ENCODE data around the gene ZBTB14.

The ZBTB14 gene

GRCh38 chr18:5298156-5298852, 2.8 kb upstream of the ZBTB14 start:
- Mint-ChIP-seq H3K36me3 (ENCODE audit: low read depth) (peaks cover 5% of the 10 kb centered on the region), H3K27ac (peak overlapping the region; percentile 37), H3K27me3 (peaks cover 10% of the 10 kb centered on the region), H3K4me3 (no peak overlapping the region), H3K9me3 (peaks cover 3% of the 10 kb centered on the region), H3K4me1 (peaks cover 23% of the 10 kb centered on the region)
- no peak for DNase-seq
- ATAC-seq: no peak

GRCh38 chr18:5297597-5297996, 2.1 kb upstream of the ZBTB14 start:
- no peak for DNase-seq
- H3K27me3 Mint-ChIP-seq: peaks cover 6% of the 10 kb centered on the region
- H3K9me3 Mint-ChIP-seq: peaks cover 3% of the 10 kb centered on the region
- H3K4me1 Mint-ChIP-seq: peaks cover 30% of the 10 kb centered on the region
- no peak for ATAC-seq
- peaks cover 12% of the 10 kb centered on the region for H3K36me3 Mint-ChIP-seq (ENCODE audit: low read depth)
- H3K4me3 Mint-ChIP-seq: no peak overlapping the region
- peak overlapping the region; percentile 37 for H3K27ac Mint-ChIP-seq

- Mint-ChIP-seq H3K27me3 (peaks cover 6% of the 10 kb centered on the region), H3K4me3 (peak overlapping the region; percentile 92), H3K36me3 (ENCODE audit: low read depth) (peaks cover 18% of the 10 kb centered on the region), H3K27ac (peak overlapping the region; percentile 99), H3K9me3 (peaks cover 3% of the 10 kb centered on the region), H3K4me1 (peaks cover 34% of the 10 kb centered on the region)
- DNase-seq: peak; percentile 74
- peak; percentile 16 for ATAC-seq
Observed at GRCh38 chr18:5296706-5297320, 1.3 kb upstream of the ZBTB14 start.

GRCh38 chr18:5295981-5296705, 617 bp upstream of the ZBTB14 start:
- H3K36me3 Mint-ChIP-seq (ENCODE audit: low read depth): peaks cover 25% of the 10 kb centered on the region
- peak overlapping the region; percentile 92 for H3K4me3 Mint-ChIP-seq
- H3K27me3 Mint-ChIP-seq: peaks cover 2% of the 10 kb centered on the region
- H3K27ac Mint-ChIP-seq: peak overlapping the region; percentile 99
- ATAC-seq (peak; percentile 73), DNase-seq (peak; percentile 94)
- H3K9me3 Mint-ChIP-seq: peaks cover 3% of the 10 kb centered on the region
- H3K4me1 Mint-ChIP-seq: peaks cover 34% of the 10 kb centered on the region

GRCh38 chr18:5294457-5295230, 882 bp downstream of the ZBTB14 start:
- peak; percentile 22 for ATAC-seq
- H3K4me1 Mint-ChIP-seq: peaks cover 38% of the 10 kb centered on the region

GRCh38 chr18:5294113-5294456, 1.4 kb downstream of the ZBTB14 start:
- ATAC-seq (no peak), DNase-seq (no peak)
- Mint-ChIP-seq H3K36me3 (ENCODE audit: low read depth) (peaks cover 37% of the 10 kb centered on the region), H3K9me3 (peaks cover 3% of the 10 kb centered on the region), H3K4me3 (peak overlapping the region; percentile 83), H3K4me1 (peaks cover 38% of the 10 kb centered on the region), H3K27me3 (no peaks in the 10 kb centered on the region), H3K27ac (peak overlapping the region; percentile 86)

More at GRCh38 chr18:5294457-5295230, 882 bp downstream of the ZBTB14 start:
- peaks cover 3% of the 10 kb centered on the region for H3K9me3 Mint-ChIP-seq
- peak; percentile 54 for DNase-seq
- peak overlapping the region; percentile 86 for H3K27ac Mint-ChIP-seq
- H3K4me3 Mint-ChIP-seq: peak overlapping the region; percentile 83
- no peaks in the 10 kb centered on the region for H3K27me3 Mint-ChIP-seq
- peaks cover 37% of the 10 kb centered on the region for H3K36me3 Mint-ChIP-seq (ENCODE audit: low read depth)

- H3K9me3 Mint-ChIP-seq: no peaks in the 10 kb centered on the region
- H3K4me3 Mint-ChIP-seq: no peak overlapping the region
- peaks cover 41% of the 10 kb centered on the region for H3K4me1 Mint-ChIP-seq
- no peak for DNase-seq
- peaks cover 50% of the 10 kb centered on the region for H3K36me3 Mint-ChIP-seq (ENCODE audit: low read depth)
- H3K27ac Mint-ChIP-seq: no peak overlapping the region
- no peaks in the 10 kb centered on the region for H3K27me3 Mint-ChIP-seq
- ATAC-seq: no peak
Observed at GRCh38 chr18:5288517-5288935, 7.0 kb downstream of the ZBTB14 start.

- H3K27me3 Mint-ChIP-seq: no peaks in the 10 kb centered on the region
- ATAC-seq: no peak
- peaks cover 2% of the 10 kb centered on the region for H3K9me3 Mint-ChIP-seq
- H3K4me3 Mint-ChIP-seq: no peak overlapping the region
- H3K27ac Mint-ChIP-seq: no peak overlapping the region
- peaks cover 41% of the 10 kb centered on the region for H3K4me1 Mint-ChIP-seq
- H3K36me3 Mint-ChIP-seq (ENCODE audit: low read depth): peaks cover 46% of the 10 kb centered on the region
- no peak for DNase-seq
Observed at GRCh38 chr18:5287854-5288253, 7.7 kb downstream of the ZBTB14 start.

- Mint-ChIP-seq H3K27ac (no peak overlapping the region), H3K27me3 (no peaks in the 10 kb centered on the region), H3K9me3 (peaks cover 6% of the 10 kb centered on the region), H3K4me3 (no peak overlapping the region), H3K36me3 (ENCODE audit: low read depth) (peaks cover 35% of the 10 kb centered on the region), H3K4me1 (peaks cover 39% of the 10 kb centered on the region)
- ATAC-seq (no peak), DNase-seq (no peak)
Observed at GRCh38 chr18:5286525-5286924, 9.0 kb downstream of the ZBTB14 start.

GRCh38 chr18:5285326-5285725, 10.2 kb downstream of the ZBTB14 start:
- peaks cover 35% of the 10 kb centered on the region for H3K4me1 Mint-ChIP-seq
- H3K27me3 Mint-ChIP-seq: no peaks in the 10 kb centered on the region
- peaks cover 12% of the 10 kb centered on the region for H3K9me3 Mint-ChIP-seq
- H3K4me3 Mint-ChIP-seq: no peak overlapping the region
- no peak overlapping the region for H3K27ac Mint-ChIP-seq
- DNase-seq: no peak
- H3K36me3 Mint-ChIP-seq (ENCODE audit: low read depth): peaks cover 25% of the 10 kb centered on the region
- no peak for ATAC-seq

- no peak overlapping the region for H3K27ac Mint-ChIP-seq
- H3K9me3 Mint-ChIP-seq: peaks cover 17% of the 10 kb centered on the region
- no peak for ATAC-seq
Observed at GRCh38 chr18:5284808-5285207, 10.7 kb downstream of the ZBTB14 start.

GRCh38 chr18:5282770-5283169, 12.8 kb downstream of the ZBTB14 start:
- H3K4me3 Mint-ChIP-seq: no peak overlapping the region
- H3K9me3 Mint-ChIP-seq: peaks cover 33% of the 10 kb centered on the region

More at GRCh38 chr18:5284808-5285207, 10.7 kb downstream of the ZBTB14 start:
- no peaks in the 10 kb centered on the region for H3K27me3 Mint-ChIP-seq
- no peak for DNase-seq
- peaks cover 35% of the 10 kb centered on the region for H3K4me1 Mint-ChIP-seq
- H3K36me3 Mint-ChIP-seq (ENCODE audit: low read depth): peaks cover 20% of the 10 kb centered on the region
- H3K4me3 Mint-ChIP-seq: no peak overlapping the region

GRCh38 chr18:5276947-5277346, 18.6 kb downstream of the ZBTB14 start:
- no peaks in the 10 kb centered on the region for H3K4me1 Mint-ChIP-seq
- peaks cover 4% of the 10 kb centered on the region for H3K36me3 Mint-ChIP-seq (ENCODE audit: low read depth)
- H3K4me3 Mint-ChIP-seq: no peak overlapping the region
- peaks cover 2% of the 10 kb centered on the region for H3K27me3 Mint-ChIP-seq
- no peak for ATAC-seq
- H3K27ac Mint-ChIP-seq: no peak overlapping the region
- no peak for DNase-seq
- peaks cover 32% of the 10 kb centered on the region for H3K9me3 Mint-ChIP-seq

More at GRCh38 chr18:5282770-5283169, 12.8 kb downstream of the ZBTB14 start:
- DNase-seq: no peak
- Mint-ChIP-seq H3K36me3 (ENCODE audit: low read depth) (peaks cover 14% of the 10 kb centered on the region), H3K27me3 (no peaks in the 10 kb centered on the region), H3K4me1 (peaks cover 23% of the 10 kb centered on the region), H3K27ac (peak overlapping the region; percentile 86)
- ATAC-seq: no peak

- no peak for ATAC-seq
- DNase-seq: no peak
- no peak overlapping the region for H3K27ac Mint-ChIP-seq
- H3K9me3 Mint-ChIP-seq: peaks cover 33% of the 10 kb centered on the region
- peaks cover 2% of the 10 kb centered on the region for H3K27me3 Mint-ChIP-seq
- H3K4me1 Mint-ChIP-seq: no peaks in the 10 kb centered on the region
- H3K36me3 Mint-ChIP-seq (ENCODE audit: low read depth): peaks cover 4% of the 10 kb centered on the region
- H3K4me3 Mint-ChIP-seq: no peak overlapping the region
Observed at GRCh38 chr18:5275872-5276271, 19.7 kb downstream of the ZBTB14 start.
